Muscle of arm (tissue), 12 donors: ENCODE results near the gene KIAA0319L. TPM values are rescaled to one million over a fixed set of nuclear protein-coding genes. Genes with fewer than 3 reads are reported as not detected.

Experiments used
- DNase-seq: peaks from one replicate; pipeline ENCODE4 v3.0.0-alpha.2; 2013
- polyA plus RNA-seq, 12 donors: library from polyadenylated mRNA; unstranded; fragments of 120-200 nt; gene quantifications; one replicate each; pipeline ENCODE4 v1.2.1, GENCODE V29; 2013; ENCODE audit not compliant: insufficient read length in 12 of 12

The KIAA0319L gene
- polyA plus RNA-seq, 12 donors = 29.4 to 175 (median 41.0) TPM

- DNase-seq = no peak
Observed at GRCh38 chr1:35390600-35391494, 166.4 kb downstream of the KIAA0319L start.

GRCh38 chr1:35386959-35387358, 170.2 kb downstream of the KIAA0319L start:
- no peak for DNase-seq

- DNase-seq = no peak
Observed at GRCh38 chr1:35386290-35386689, 170.9 kb downstream of the KIAA0319L start.

Other genes starting within 250 kb of the KIAA0319L start
- gene NCDN, start 396 bp upstream of the KIAA0319L start, polyA plus RNA-seq = 10 to 100 TPM in 10 of 12 donors, 1 to 10 TPM in 1, not detected in 1; 5.6 to 18.0 (median 13.9) TPM
- gene TFAP2E, start 15.9 kb upstream of the KIAA0319L start, polyA plus RNA-seq = 1 to 10 TPM in 2 of 12 donors, under 1 TPM in 8, not detected in 2; 0.31 to 2.3 (median 0.57) TPM
- gene PSMB2, start 84.1 kb upstream of the KIAA0319L start, polyA plus RNA-seq = 10 to 100 TPM in 11 of 12 donors, not detected in 1; 34.6 to 72.2 (median 64.1) TPM
- gene C1orf216, start 161.5 kb upstream of the KIAA0319L start, polyA plus RNA-seq = 10 to 100 TPM in 6 of 12 donors, 1 to 10 TPM in 5, not detected in 1; 6.4 to 14.0 (median 10.6) TPM
- 10 to 100 TPM in 1 of 12 donors, 1 to 10 TPM in 10, not detected in 1; 2.6 to 10.4 (median 7.3) TPM for gene CLSPN, start 212.6 kb upstream of the KIAA0319L start, polyA plus RNA-seq